Mammary microvascular endothelial cell (primary cell): ENCODE measurements around the gene GRIN2A. TPM values are rescaled to one million over a fixed set of nuclear protein-coding genes. Genes with fewer than 3 reads are reported as not detected.

Source experiments
- total RNA-seq: library from RNA; depleted of rRNA; stranded (reverse); fragments of >200 nt; gene quantifications from 2 replicates; pipeline ENCODE4 v1.2.3, GENCODE V29; 2015

The GRIN2A gene
- total RNA-seq = 0.20 and 0.67 TPM in 2 replicates

GRCh38 chr16:10182222-10183053, at the start of gene GRIN2A:
Gene GRIN2A (minus strand): TSS chr16:10182428. CDS start chr16:10180411, 2,017 bp downstream.

Other genes starting within 250 kb of the GRIN2A start
- gene ATF7IP2, start 203.6 kb upstream of the GRIN2A start, total RNA-seq = 1.6 and 3.7 TPM in 2 replicates